ENCODE data around the gene COL6A2.
"Not testable (repeated sequence)": the region's sequence is repeated elsewhere in the genome, so short reads cannot be mapped to it uniquely, and the experiment has no call there.

Gene COL6A2

GRCh38 chr21:46140352-46141003 is 42.6 kb downstream of the COL6A2 start:
- not testable (repeated sequence) for H3K27me3 ChIP-seq (ENCODE audit: insufficient read depth, low read length); H3K36me3 ChIP-seq (ENCODE audit: insufficient read depth, low read length); H3K4me1 ChIP-seq (ENCODE audit: control insufficient read depth, insufficient read depth, low read length, unreplicated experiment); H3K4me3 ChIP-seq (ENCODE audit: low read depth, low read length); H2AFZ ChIP-seq (ENCODE audit: low read length, unreplicated experiment); H3K27ac ChIP-seq (ENCODE audit: low read depth, low read length); H3K79me2 ChIP-seq (ENCODE audit: control insufficient read depth, insufficient read depth, low read length, unreplicated experiment)

- Histone ChIP-seq H3K36me3 (ENCODE audit: insufficient read depth, low read length) (no peaks in the 10 kb centered on the region), H3K4me1 (ENCODE audit: control insufficient read depth, insufficient read depth, low read length, unreplicated experiment) (no peaks in the 10 kb centered on the region), H3K79me2 (ENCODE audit: control insufficient read depth, insufficient read depth, low read length, unreplicated experiment) (no peaks in the 10 kb centered on the region), H3K27ac (ENCODE audit: low read depth, low read length) (no peak overlapping the region), H3K4me3 (ENCODE audit: low read depth, low read length) (no peak overlapping the region), H2AFZ (ENCODE audit: low read length, unreplicated experiment) (no peak overlapping the region), H3K27me3 (ENCODE audit: insufficient read depth, low read length) (no peaks in the 10 kb centered on the region)
Observed at GRCh38 chr21:46141767-46142581, 44.1 kb downstream of the COL6A2 start.

GRCh38 chr21:46142582-46143473 is 44.9 kb downstream of the COL6A2 start:
- Histone ChIP-seq H3K36me3 (ENCODE audit: insufficient read depth, low read length) (no peaks in the 10 kb centered on the region), H3K79me2 (ENCODE audit: control insufficient read depth, insufficient read depth, low read length, unreplicated experiment) (no peaks in the 10 kb centered on the region), H3K4me1 (ENCODE audit: control insufficient read depth, insufficient read depth, low read length, unreplicated experiment) (no peaks in the 10 kb centered on the region), H3K27me3 (ENCODE audit: insufficient read depth, low read length) (no peaks in the 10 kb centered on the region), H3K27ac (ENCODE audit: low read depth, low read length) (no peak overlapping the region), H2AFZ (ENCODE audit: low read length, unreplicated experiment) (no peak overlapping the region), H3K4me3 (ENCODE audit: low read depth, low read length) (no peak overlapping the region)

- H2AFZ ChIP-seq (ENCODE audit: low read length, unreplicated experiment), result no peak overlapping the region
- H3K27me3 ChIP-seq (ENCODE audit: insufficient read depth, low read length), result no peaks in the 10 kb centered on the region
- no peak overlapping the region for H3K27ac ChIP-seq (ENCODE audit: low read depth, low read length)
- H3K36me3 ChIP-seq (ENCODE audit: insufficient read depth, low read length), result no peaks in the 10 kb centered on the region
- H3K79me2 ChIP-seq (ENCODE audit: control insufficient read depth, insufficient read depth, low read length, unreplicated experiment), result no peaks in the 10 kb centered on the region
- H3K4me1 ChIP-seq (ENCODE audit: control insufficient read depth, insufficient read depth, low read length, unreplicated experiment), result no peaks in the 10 kb centered on the region
- H3K4me3 ChIP-seq (ENCODE audit: low read depth, low read length), result no peak overlapping the region
Observed at GRCh38 chr21:46144464-46145070, 46.7 kb downstream of the COL6A2 start.

- H3K27ac ChIP-seq (ENCODE audit: low read depth, low read length), result no peak overlapping the region
- H3K4me3 ChIP-seq (ENCODE audit: low read depth, low read length), result no peak overlapping the region
- H2AFZ ChIP-seq (ENCODE audit: low read length, unreplicated experiment), result no peak overlapping the region
- no peaks in the 10 kb centered on the region for H3K36me3 ChIP-seq (ENCODE audit: insufficient read depth, low read length)
- no peaks in the 10 kb centered on the region for H3K4me1 ChIP-seq (ENCODE audit: control insufficient read depth, insufficient read depth, low read length, unreplicated experiment)
- no peaks in the 10 kb centered on the region for H3K79me2 ChIP-seq (ENCODE audit: control insufficient read depth, insufficient read depth, low read length, unreplicated experiment)
- no peaks in the 10 kb centered on the region for H3K27me3 ChIP-seq (ENCODE audit: insufficient read depth, low read length)
Observed at GRCh38 chr21:46145159-46145839, 47.4 kb downstream of the COL6A2 start.

GRCh38 chr21:46145840-46146691 is 48.2 kb downstream of the COL6A2 start:
- H3K27me3 ChIP-seq (ENCODE audit: insufficient read depth, low read length), result no peaks in the 10 kb centered on the region
- no peak overlapping the region for H3K27ac ChIP-seq (ENCODE audit: low read depth, low read length)
- no peaks in the 10 kb centered on the region for H3K79me2 ChIP-seq (ENCODE audit: control insufficient read depth, insufficient read depth, low read length, unreplicated experiment)
- no peaks in the 10 kb centered on the region for H3K36me3 ChIP-seq (ENCODE audit: insufficient read depth, low read length)
- H2AFZ ChIP-seq (ENCODE audit: low read length, unreplicated experiment), result no peak overlapping the region
- no peak overlapping the region for H3K4me3 ChIP-seq (ENCODE audit: low read depth, low read length)
- H3K4me1 ChIP-seq (ENCODE audit: control insufficient read depth, insufficient read depth, low read length, unreplicated experiment), result no peaks in the 10 kb centered on the region

- H3K27me3 ChIP-seq (ENCODE audit: insufficient read depth, low read length), result no peaks in the 10 kb centered on the region
- H2AFZ ChIP-seq (ENCODE audit: low read length, unreplicated experiment), result no peak overlapping the region
- no peaks in the 10 kb centered on the region for H3K4me1 ChIP-seq (ENCODE audit: control insufficient read depth, insufficient read depth, low read length, unreplicated experiment)
- no peaks in the 10 kb centered on the region for H3K36me3 ChIP-seq (ENCODE audit: insufficient read depth, low read length)
- no peaks in the 10 kb centered on the region for H3K79me2 ChIP-seq (ENCODE audit: control insufficient read depth, insufficient read depth, low read length, unreplicated experiment)
- no peak overlapping the region for H3K4me3 ChIP-seq (ENCODE audit: low read depth, low read length)
- no peak overlapping the region for H3K27ac ChIP-seq (ENCODE audit: low read depth, low read length)
Observed at GRCh38 chr21:46146856-46147255, 48.9 kb downstream of the COL6A2 start.

GRCh38 chr21:46147429-46147828 is 49.5 kb downstream of the COL6A2 start:
- H3K27ac ChIP-seq (ENCODE audit: low read depth, low read length); H3K79me2 ChIP-seq (ENCODE audit: control insufficient read depth, insufficient read depth, low read length, unreplicated experiment); H2AFZ ChIP-seq (ENCODE audit: low read length, unreplicated experiment); H3K36me3 ChIP-seq (ENCODE audit: insufficient read depth, low read length); H3K27me3 ChIP-seq (ENCODE audit: insufficient read depth, low read length); H3K4me1 ChIP-seq (ENCODE audit: control insufficient read depth, insufficient read depth, low read length, unreplicated experiment); H3K4me3 ChIP-seq (ENCODE audit: low read depth, low read length): not testable (repeated sequence)

GRCh38 chr21:46148106-46148505 is 50.2 kb downstream of the COL6A2 start:
- Histone ChIP-seq H3K27me3 (ENCODE audit: insufficient read depth, low read length) (no peaks in the 10 kb centered on the region), H2AFZ (ENCODE audit: low read length, unreplicated experiment) (no peak overlapping the region), H3K27ac (ENCODE audit: low read depth, low read length) (no peak overlapping the region), H3K79me2 (ENCODE audit: control insufficient read depth, insufficient read depth, low read length, unreplicated experiment) (no peaks in the 10 kb centered on the region), H3K4me3 (ENCODE audit: low read depth, low read length) (no peak overlapping the region), H3K36me3 (ENCODE audit: insufficient read depth, low read length) (no peaks in the 10 kb centered on the region), H3K4me1 (ENCODE audit: control insufficient read depth, insufficient read depth, low read length, unreplicated experiment) (peaks cover 5% of the 10 kb centered on the region)

Measured in ACC112 (cell line).